NK-92 treated with Interleukin-12 subunit alpha and Interleukin-12 subunit beta, amount 100 ng/mL, for 24 hours (cell line): ENCODE results near the gene OSBP.
"Not testable (repeated sequence)": the region's sequence is repeated elsewhere in the genome, so short reads cannot be mapped to it uniquely, and the experiment has no call there.

Experiments
- DNase-seq: peaks from one replicate; lab custom pipeline; 2025; lab: John Stamatoyannopoulos, UW

OSBP gene

GRCh38 chr11:59615637-59616395 lies at the start of gene OSBP:
Gene OSBP (minus strand): TSS chr11:59615774. CDS start chr11:59615664, 110 bp downstream.
- peak; percentile 97 for DNase-seq

- no peak for DNase-seq
Measured at GRCh38 chr11:59660621-59661020, 45.0 kb upstream of the OSBP start.

- DNase-seq, result no peak
Measured at GRCh38 chr11:59659981-59660380, 44.4 kb upstream of the OSBP start.

GRCh38 chr11:59658036-59658435 lies 42.5 kb upstream of the OSBP start:
- no peak for DNase-seq

GRCh38 chr11:59654893-59655292 lies 39.3 kb upstream of the OSBP start:
- DNase-seq, result no peak

- DNase-seq, result no peak
Measured at GRCh38 chr11:59647245-59647980, 31.8 kb upstream of the OSBP start.

- no peak for DNase-seq
Measured at GRCh38 chr11:59644528-59644927, 29.0 kb upstream of the OSBP start.

- no peak for DNase-seq
Measured at GRCh38 chr11:59643390-59643789, 27.8 kb upstream of the OSBP start.

GRCh38 chr11:59641156-59641555 lies 25.6 kb upstream of the OSBP start:
- DNase-seq, result no peak

GRCh38 chr11:59630493-59630892 lies 14.9 kb upstream of the OSBP start:
- no peak for DNase-seq

- DNase-seq, result no peak
Measured at GRCh38 chr11:59629996-59630395, 14.4 kb upstream of the OSBP start.

- not testable (repeated sequence) for DNase-seq
Measured at GRCh38 chr11:59626969-59627368, 11.4 kb upstream of the OSBP start.

GRCh38 chr11:59625703-59626102 lies 10.1 kb upstream of the OSBP start:
- DNase-seq, result no peak

GRCh38 chr11:59617876-59618275 lies 2.3 kb upstream of the OSBP start:
- no peak for DNase-seq

- no peak for DNase-seq
Measured at GRCh38 chr11:59616396-59616982, 915 bp upstream of the OSBP start.

GRCh38 chr11:59615120-59615636 lies 396 bp downstream of the OSBP start:
- DNase-seq, result peak; percentile 39

- DNase-seq, result no peak
Measured at GRCh38 chr11:59614277-59615119, 1.1 kb downstream of the OSBP start.

- no peak for DNase-seq
Measured at GRCh38 chr11:59611570-59612565, 3.7 kb downstream of the OSBP start.

GRCh38 chr11:59610289-59610688 lies 5.3 kb downstream of the OSBP start:
- DNase-seq, result no peak

GRCh38 chr11:59607703-59608454 lies 7.7 kb downstream of the OSBP start:
- no peak for DNase-seq
